ENCODE results near the gene EP400.

- TF ChIP-seq, protein P1, sequence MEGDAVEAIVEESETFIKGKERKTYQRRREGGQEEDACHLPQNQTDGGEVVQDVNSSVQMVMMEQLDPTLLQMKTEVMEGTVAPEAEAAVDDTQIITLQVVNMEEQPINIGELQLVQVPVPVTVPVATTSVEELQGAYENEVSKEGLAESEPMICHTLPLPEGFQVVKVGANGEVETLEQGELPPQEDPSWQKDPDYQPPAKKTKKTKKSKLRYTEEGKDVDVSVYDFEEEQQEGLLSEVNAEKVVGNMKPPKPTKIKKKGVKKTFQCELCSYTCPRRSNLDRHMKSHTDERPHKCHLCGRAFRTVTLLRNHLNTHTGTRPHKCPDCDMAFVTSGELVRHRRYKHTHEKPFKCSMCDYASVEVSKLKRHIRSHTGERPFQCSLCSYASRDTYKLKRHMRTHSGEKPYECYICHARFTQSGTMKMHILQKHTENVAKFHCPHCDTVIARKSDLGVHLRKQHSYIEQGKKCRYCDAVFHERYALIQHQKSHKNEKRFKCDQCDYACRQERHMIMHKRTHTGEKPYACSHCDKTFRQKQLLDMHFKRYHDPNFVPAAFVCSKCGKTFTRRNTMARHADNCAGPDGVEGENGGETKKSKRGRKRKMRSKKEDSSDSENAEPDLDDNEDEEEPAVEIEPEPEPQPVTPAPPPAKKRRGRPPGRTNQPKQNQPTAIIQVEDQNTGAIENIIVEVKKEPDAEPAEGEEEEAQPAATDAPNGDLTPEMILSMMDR (IDR thresholded peaks at IDR 0.05) = no peak
- no peak for TF ChIP-seq POLR2A (IDR thresholded peaks at IDR 0.05)
- no peak for TF ChIP-seq POLR2AphosphoS5 (IDR thresholded peaks at IDR 0.05)
These were observed 41.4 kb upstream of the EP400 start for GRCh38 chr12:131908092-131909080.

Measured in upper lobe of left lung (tissue), 4 donors.